DOHH2 (cell line): ENCODE data around the gene RPA1.

Experiments
- H3F3A ChIP-seq: fragments of 200-600 bp; sonication (generic), shearing (Covaris generic); 2 replicates; pipeline ENCODE4 v1.6.0; 2016; ENCODE audit warnings: antibody characterized with exemption, mild to moderate bottlenecking; ENCODE audit not compliant: control insufficient read depth, insufficient read depth
- H3K27ac ChIP-seq: fragments of 200-600 bp; sonication (generic); 2 replicates; pipeline ENCODE4 v1.5.1; 2014; ENCODE audit warnings: low read depth, mild to moderate bottlenecking, low read length, moderate library complexity
- H3K27me3 ChIP-seq: fragments of 200-600 bp; sonication (generic); 2 replicates; pipeline ENCODE4 v1.6.1; 2014; ENCODE audit warnings: mild to moderate bottlenecking, low read length, mixed read lengths; ENCODE audit not compliant: control insufficient read depth
- H3K36me3 ChIP-seq: fragments of 200-600 bp; sonication (generic); 2 replicates; pipeline ENCODE4 v1.6.1; 2014; ENCODE audit warnings: mild to moderate bottlenecking, low read length, moderate library complexity, mixed read lengths; ENCODE audit not compliant: control insufficient read depth
- H3K4me1 ChIP-seq: fragments of 200-600 bp; sonication (generic); 2 replicates; pipeline ENCODE4 v1.6.1; 2014; ENCODE audit warnings: mild to moderate bottlenecking, low read length, mixed read lengths; ENCODE audit not compliant: control insufficient read depth
- H3K4me2 ChIP-seq: fragments of 200-600 bp; sonication (generic); 2 replicates; pipeline ENCODE4 v1.6.0; 2014; ENCODE audit warnings: mild to moderate bottlenecking, low read length, moderate library complexity
- H3K4me3 ChIP-seq: fragments of 200-600 bp; sonication (generic); 2 replicates; pipeline ENCODE4 v1.5.1; 2014; ENCODE audit warnings: mild to moderate bottlenecking, low read length, mixed read lengths
- H3K79me2 ChIP-seq: fragments of 200-600 bp; sonication (generic); 2 replicates; pipeline ENCODE4 v1.6.1; 2014; ENCODE audit warnings: mild to moderate bottlenecking, low read length, mixed read lengths; ENCODE audit not compliant: control insufficient read depth
- H3K9me2 ChIP-seq: fragments of 200-600 bp; sonication (generic); replicated peaks from 2 replicates; pipeline ENCODE4 v1.6.1; 2014; ENCODE audit warnings: mild to moderate bottlenecking, low read length, mixed read lengths; ENCODE audit not compliant: control insufficient read depth
- H3K9me3 ChIP-seq: fragments of 200-600 bp; sonication (generic); 2 replicates; pipeline ENCODE4 v1.6.1; 2014; ENCODE audit warnings: antibody characterized with exemption, low read length, mixed read lengths; ENCODE audit not compliant: control insufficient read depth, insufficient read depth
- H4K20me1 ChIP-seq: fragments of 200-600 bp; sonication (generic); 2 replicates; pipeline ENCODE4 v1.6.0; 2014; ENCODE audit warnings: low read depth, mild to moderate bottlenecking, antibody characterized with exemption, low read length, moderate library complexity; ENCODE audit not compliant: control insufficient read depth, insufficient read depth
- CTCF ChIP-seq: fragments of 200-600 bp; sonication (generic); IDR thresholded peaks from one replicate; pipeline ENCODE4 v1.5.1; 2014; ENCODE audit warnings: antibody characterized with exemption, mild to moderate bottlenecking, low read depth, low read length; ENCODE audit not compliant: poor library complexity, severe bottlenecking
- EZH2phosphoT487 ChIP-seq: fragments of 200-600 bp; sonication (generic); IDR thresholded peaks from 2 replicates; pipeline ENCODE4 v1.6.1; 2017; ENCODE audit warnings: borderline replicate concordance, mild to moderate bottlenecking, antibody characterized with exemption, low read length, moderate library complexity, mixed read lengths

RPA1 gene

GRCh38 chr17:1946021-1946932 is 116.5 kb downstream of the RPA1 start:
- no peak for TF ChIP-seq EZH2phosphoT487
- no peak for TF ChIP-seq CTCF
- H3K9me2 ChIP-seq: no peaks in the 10 kb centered on the region
- no peak overlapping the region for H3K4me2 ChIP-seq
- H3K9me3 ChIP-seq: no peaks in the 10 kb centered on the region
- H3F3A ChIP-seq: no peaks in the 10 kb centered on the region
- H3K79me2 ChIP-seq: no peaks in the 10 kb centered on the region
- no peak overlapping the region for H3K4me3 ChIP-seq
- no peaks in the 10 kb centered on the region for H4K20me1 ChIP-seq
- H3K36me3 ChIP-seq: no peaks in the 10 kb centered on the region
- no peak overlapping the region for H3K27ac ChIP-seq
- H3K4me1 ChIP-seq: peaks cover 5% of the 10 kb centered on the region; the same call in 1 of the 2 replicates
- no peaks in the 10 kb centered on the region; the same call in 1 of the 2 replicates for H3K27me3 ChIP-seq

GRCh38 chr17:1947229-1947742 is 117.5 kb downstream of the RPA1 start:
- Histone ChIP-seq H3K36me3 (no peaks in the 10 kb centered on the region), H3K79me2 (no peaks in the 10 kb centered on the region), H3K9me3 (no peaks in the 10 kb centered on the region), H3K4me1 (peaks cover 5% of the 10 kb centered on the region; the same call in 1 of the 2 replicates), H4K20me1 (no peaks in the 10 kb centered on the region), H3K27me3 (no peaks in the 10 kb centered on the region), H3F3A (no peaks in the 10 kb centered on the region), H3K4me3 (no peak overlapping the region), H3K27ac (no peak overlapping the region), H3K9me2 (no peaks in the 10 kb centered on the region), H3K4me2 (no peak overlapping the region)
- TF ChIP-seq CTCF: no peak
- TF ChIP-seq EZH2phosphoT487: no peak

GRCh38 chr17:1947743-1948516 is 118.1 kb downstream of the RPA1 start:
- no peaks in the 10 kb centered on the region for H3K27me3 ChIP-seq
- H3K9me2 ChIP-seq: no peaks in the 10 kb centered on the region
- peaks cover 5% of the 10 kb centered on the region; the same call in 1 of the 2 replicates for H3K4me1 ChIP-seq
- no peak overlapping the region for H3K4me2 ChIP-seq
- H3F3A ChIP-seq: no peaks in the 10 kb centered on the region
- no peaks in the 10 kb centered on the region for H3K36me3 ChIP-seq
- H3K27ac ChIP-seq: no peak overlapping the region
- no peaks in the 10 kb centered on the region for H3K9me3 ChIP-seq
- no peaks in the 10 kb centered on the region for H3K79me2 ChIP-seq
- H4K20me1 ChIP-seq: no peaks in the 10 kb centered on the region
- TF ChIP-seq CTCF (no peak), EZH2phosphoT487 (no peak)
- H3K4me3 ChIP-seq: no peak overlapping the region
